ENCODE data around the gene CPEB4. TPM values are rescaled to one million over a fixed set of nuclear protein-coding genes. Genes with fewer than 3 reads are reported as not detected.

The CPEB4 gene
- total RNA-seq, 1 experiment from 2014 or later, result 11.1 TPM

GRCh38 chr5:173851595-173852243 is 36.4 kb upstream of the CPEB4 start:
- no peak overlapping the region for H2AFZ ChIP-seq (ENCODE audit: low read depth, low read length, poor library complexity, severe bottlenecking)
- no peaks in the 10 kb centered on the region for H3K79me2 ChIP-seq (ENCODE audit: insufficient read depth, low read length)
- no peak overlapping the region for H3K4me2 ChIP-seq (ENCODE audit: low read length)
- intact Hi-C loops (cut with micrococcal nuclease), result no loop called here
- DNase-seq (ENCODE audit: low read depth, low spot score) (no peak), ATAC-seq (no peak)
- no peaks in the 10 kb centered on the region for H3K27me3 ChIP-seq (ENCODE audit: insufficient read depth, low read length)
- no peak overlapping the region for H3K27ac ChIP-seq (ENCODE audit: low read depth, low read length)
- no peaks in the 10 kb centered on the region for H3K9me2 ChIP-seq (ENCODE audit: insufficient read depth)
- ChIA-PET POLR2A (no interaction called here), RAD21 (ENCODE audit: low non-redundant PET in 1 of 2, low total read pairs in 2 of 2, uncharacterized antibody in 2 of 2, unreplicated experiment in 2 of 2) (no interaction called here), CTCF (no interaction called here)
- TF ChIP-seq SRF (IDR thresholded peaks at IDR 0.05; ENCODE audit: low read depth) (no peak), POLR2A (IDR thresholded peaks at IDR 0.05; ENCODE audit: borderline replicate concordance, extremely low read depth, insufficient read depth, insufficient read length) (no peak), FOSL1 (IDR thresholded peaks at IDR 0.05; ENCODE audit: low read depth) (no peak), ELF1 (IDR thresholded peaks at IDR 0.05; ENCODE audit: borderline replicate concordance, low read depth) (no peak), EZH2phosphoT487 (IDR thresholded peaks at IDR 0.05; ENCODE audit: borderline replicate concordance) (no peak), JUND (IDR thresholded peaks at IDR 0.05) (no peak)
- TF ChIP-seq, protein P1, sequence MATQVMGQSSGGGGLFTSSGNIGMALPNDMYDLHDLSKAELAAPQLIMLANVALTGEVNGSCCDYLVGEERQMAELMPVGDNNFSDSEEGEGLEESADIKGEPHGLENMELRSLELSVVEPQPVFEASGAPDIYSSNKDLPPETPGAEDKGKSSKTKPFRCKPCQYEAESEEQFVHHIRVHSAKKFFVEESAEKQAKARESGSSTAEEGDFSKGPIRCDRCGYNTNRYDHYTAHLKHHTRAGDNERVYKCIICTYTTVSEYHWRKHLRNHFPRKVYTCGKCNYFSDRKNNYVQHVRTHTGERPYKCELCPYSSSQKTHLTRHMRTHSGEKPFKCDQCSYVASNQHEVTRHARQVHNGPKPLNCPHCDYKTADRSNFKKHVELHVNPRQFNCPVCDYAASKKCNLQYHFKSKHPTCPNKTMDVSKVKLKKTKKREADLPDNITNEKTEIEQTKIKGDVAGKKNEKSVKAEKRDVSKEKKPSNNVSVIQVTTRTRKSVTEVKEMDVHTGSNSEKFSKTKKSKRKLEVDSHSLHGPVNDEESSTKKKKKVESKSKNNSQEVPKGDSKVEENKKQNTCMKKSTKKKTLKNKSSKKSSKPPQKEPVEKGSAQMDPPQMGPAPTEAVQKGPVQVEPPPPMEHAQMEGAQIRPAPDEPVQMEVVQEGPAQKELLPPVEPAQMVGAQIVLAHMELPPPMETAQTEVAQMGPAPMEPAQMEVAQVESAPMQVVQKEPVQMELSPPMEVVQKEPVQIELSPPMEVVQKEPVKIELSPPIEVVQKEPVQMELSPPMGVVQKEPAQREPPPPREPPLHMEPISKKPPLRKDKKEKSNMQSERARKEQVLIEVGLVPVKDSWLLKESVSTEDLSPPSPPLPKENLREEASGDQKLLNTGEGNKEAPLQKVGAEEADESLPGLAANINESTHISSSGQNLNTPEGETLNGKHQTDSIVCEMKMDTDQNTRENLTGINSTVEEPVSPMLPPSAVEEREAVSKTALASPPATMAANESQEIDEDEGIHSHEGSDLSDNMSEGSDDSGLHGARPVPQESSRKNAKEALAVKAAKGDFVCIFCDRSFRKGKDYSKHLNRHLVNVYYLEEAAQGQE (IDR thresholded peaks at IDR 0.05; ENCODE audit: low read depth), result no peak
- TF ChIP-seq, protein P2, sequence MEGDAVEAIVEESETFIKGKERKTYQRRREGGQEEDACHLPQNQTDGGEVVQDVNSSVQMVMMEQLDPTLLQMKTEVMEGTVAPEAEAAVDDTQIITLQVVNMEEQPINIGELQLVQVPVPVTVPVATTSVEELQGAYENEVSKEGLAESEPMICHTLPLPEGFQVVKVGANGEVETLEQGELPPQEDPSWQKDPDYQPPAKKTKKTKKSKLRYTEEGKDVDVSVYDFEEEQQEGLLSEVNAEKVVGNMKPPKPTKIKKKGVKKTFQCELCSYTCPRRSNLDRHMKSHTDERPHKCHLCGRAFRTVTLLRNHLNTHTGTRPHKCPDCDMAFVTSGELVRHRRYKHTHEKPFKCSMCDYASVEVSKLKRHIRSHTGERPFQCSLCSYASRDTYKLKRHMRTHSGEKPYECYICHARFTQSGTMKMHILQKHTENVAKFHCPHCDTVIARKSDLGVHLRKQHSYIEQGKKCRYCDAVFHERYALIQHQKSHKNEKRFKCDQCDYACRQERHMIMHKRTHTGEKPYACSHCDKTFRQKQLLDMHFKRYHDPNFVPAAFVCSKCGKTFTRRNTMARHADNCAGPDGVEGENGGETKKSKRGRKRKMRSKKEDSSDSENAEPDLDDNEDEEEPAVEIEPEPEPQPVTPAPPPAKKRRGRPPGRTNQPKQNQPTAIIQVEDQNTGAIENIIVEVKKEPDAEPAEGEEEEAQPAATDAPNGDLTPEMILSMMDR (IDR thresholded peaks at IDR 0.05 in 2 of 3, conservative IDR thresholded peaks at IDR 0.05 in 1 of 3; ENCODE audit: borderline replicate concordance in 1 of 3, insufficient read depth in 1 of 3, low read depth in 2 of 3, low read length in 2 of 3), result no peak
- no TSS peak for BruUV-seq (replicated peaks)
- no peaks in the 10 kb centered on the region for H3K9me3 ChIP-seq (ENCODE audit: control insufficient read depth in 1 of 2, insufficient read depth in 1 of 2, low read depth in 1 of 2, low read length in 2 of 2)
- H3K36me3 ChIP-seq (ENCODE audit: control insufficient read depth in 1 of 2, insufficient read depth in 2 of 2, low read length in 2 of 2), result no peaks in the 10 kb centered on the region
- no peaks in the 10 kb centered on the region for H3K4me1 ChIP-seq (ENCODE audit: control insufficient read depth in 1 of 2, insufficient read depth in 2 of 2, low read length in 2 of 2)
- no peak overlapping the region for H3K9ac ChIP-seq (ENCODE audit: low read length)
- H4K20me1 ChIP-seq (ENCODE audit: insufficient read depth), result no peaks in the 10 kb centered on the region
- no peak overlapping the region for H3K4me3 ChIP-seq (replicated peaks in 1 of 2; ENCODE audit: low read depth in 1 of 2, low read length in 2 of 2)
